GM19351 (cell line): ENCODE results near the gene AGBL4.
"Not testable (repeated sequence)": the region's sequence is repeated elsewhere in the genome, so short reads cannot be mapped to it uniquely, and the experiment has no call there.

Experiments
- ATAC-seq: cut with Tn5 transposase; IDR thresholded peaks from one replicate; pipeline ENCODE4 v1.9.1; 2021; ENCODE audit warnings: mild to moderate bottlenecking, moderate library complexity; ENCODE audit not compliant: unreplicated experiment

AGBL4 gene

DNA sequence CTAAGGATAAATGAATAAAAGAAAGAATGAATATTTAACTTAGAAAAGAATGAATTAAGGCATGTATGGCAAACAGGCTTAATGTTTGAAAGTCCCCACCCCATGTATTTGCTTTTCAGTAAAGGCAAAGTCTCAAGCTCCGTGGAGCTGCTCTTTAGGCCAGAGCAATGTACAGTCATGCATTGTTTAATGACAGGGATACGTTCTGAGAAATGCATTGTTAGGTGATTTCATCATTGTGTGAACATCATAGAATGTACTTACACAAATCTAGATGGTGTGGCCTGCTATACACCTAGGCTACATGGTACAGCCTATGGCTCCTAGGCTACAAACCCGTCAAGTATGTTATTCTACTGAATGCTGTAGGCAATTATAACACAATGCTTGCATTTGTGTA, 1500.2 kb downstream of the AGBL4 start:
- ATAC-seq, result no peak

DNA sequence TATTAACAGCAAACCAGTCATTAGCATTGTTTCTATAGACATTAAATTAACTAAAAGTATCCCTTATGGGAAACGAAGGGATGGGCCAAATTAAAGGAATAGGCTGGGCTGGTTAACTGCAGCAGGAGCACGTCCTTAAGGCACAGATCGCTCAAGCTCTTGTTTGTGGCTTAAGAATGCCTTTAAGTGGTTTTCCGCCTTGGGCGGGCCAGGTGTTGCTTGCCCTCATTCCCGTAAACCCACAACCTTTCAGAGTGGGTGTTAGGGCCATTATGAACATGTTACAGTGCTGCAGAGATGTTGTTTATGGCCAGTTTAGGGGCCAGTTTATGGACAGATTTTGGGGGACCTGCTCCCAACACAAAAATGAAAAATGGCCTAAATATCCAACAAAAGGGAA, 1503.9 kb downstream of the AGBL4 start:
- not testable (repeated sequence) for ATAC-seq

DNA sequence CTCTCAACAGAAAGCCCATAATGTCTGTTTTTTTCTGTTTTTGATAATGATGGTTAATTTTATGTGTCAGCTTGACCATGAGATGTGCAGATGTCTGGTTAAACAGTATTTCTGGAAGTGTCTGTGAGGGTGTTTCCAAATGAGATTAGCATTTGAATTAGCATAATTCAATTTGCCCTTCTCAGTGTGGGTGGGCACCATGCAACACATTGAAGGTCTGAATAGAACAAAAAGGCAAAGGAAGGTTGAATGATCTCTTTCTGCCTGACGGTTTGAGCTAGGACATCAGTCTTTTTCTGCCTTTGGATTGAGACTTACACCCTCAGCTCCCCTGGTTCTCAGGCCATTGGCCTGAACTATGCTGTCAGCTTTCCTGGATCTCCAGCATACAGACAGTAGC, 1516.9 kb downstream of the AGBL4 start:
- ATAC-seq, result no peak

DNA sequence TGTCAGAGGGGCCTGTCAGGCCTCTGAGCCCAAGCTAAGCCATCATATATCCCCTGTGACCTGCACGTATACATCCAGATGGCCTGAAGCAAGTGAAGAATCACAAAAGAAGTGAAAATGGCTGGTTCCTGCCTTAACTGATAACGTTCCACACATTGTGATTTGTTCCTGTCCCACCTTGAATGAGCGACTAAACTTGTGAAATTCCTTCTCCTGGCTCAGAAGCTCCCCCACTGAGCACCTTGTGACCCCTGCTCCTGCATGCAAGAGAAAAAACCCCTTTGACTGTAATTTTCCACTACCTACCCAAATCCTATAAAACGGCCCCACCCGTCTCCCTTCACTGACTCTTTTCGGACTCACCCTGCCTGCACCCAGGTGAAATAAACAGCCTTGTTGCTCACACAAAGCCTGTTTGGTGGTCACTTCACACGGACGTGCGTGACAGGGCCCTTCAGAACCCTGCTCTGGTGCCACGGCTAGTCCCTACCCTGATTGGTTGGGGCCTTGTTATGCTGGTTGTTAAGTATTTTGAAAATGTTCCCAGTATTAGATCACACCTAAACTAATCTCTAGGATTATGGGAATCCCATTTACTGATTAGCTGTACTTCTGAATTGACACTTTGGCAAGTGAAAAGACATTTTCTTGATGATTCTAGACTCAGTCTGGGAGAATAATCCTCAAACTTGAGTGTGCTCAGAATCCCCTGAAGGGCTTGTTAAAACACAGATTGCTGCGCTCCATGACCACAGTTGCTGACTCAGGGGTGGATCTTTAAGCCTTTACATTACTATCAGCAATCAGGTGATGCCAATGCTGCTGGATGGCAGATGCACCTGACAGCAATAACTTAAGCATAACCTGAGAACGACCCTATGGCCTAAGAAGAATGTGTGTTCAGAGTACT, 1523.0 kb downstream of the AGBL4 start:
- no peak for ATAC-seq

DNA sequence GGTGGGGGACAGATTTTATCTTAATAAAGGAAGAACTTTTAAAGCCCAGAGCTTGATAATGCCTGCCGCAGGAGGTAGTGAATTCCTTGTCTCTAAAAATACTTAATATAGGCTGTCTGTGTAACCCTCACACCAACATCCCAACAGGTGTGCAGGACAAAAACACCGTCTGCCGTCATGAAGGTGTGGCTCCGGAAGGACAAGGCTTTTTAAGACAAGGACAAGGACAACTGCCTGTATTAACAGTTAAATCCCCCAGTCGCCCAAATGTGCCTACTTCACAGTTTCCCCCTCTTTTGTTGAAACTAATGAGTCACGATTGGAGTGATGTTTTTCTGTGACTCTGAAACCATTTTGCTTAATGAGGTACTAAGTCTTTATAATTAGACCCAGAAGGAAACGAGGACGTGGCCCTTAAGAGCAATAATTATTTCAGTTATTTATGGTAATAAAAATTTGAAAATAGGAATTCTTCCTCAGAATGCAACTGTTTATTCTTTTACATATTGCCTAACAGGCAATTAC, 1524.5 kb downstream of the AGBL4 start:
- ATAC-seq, result no peak

DNA sequence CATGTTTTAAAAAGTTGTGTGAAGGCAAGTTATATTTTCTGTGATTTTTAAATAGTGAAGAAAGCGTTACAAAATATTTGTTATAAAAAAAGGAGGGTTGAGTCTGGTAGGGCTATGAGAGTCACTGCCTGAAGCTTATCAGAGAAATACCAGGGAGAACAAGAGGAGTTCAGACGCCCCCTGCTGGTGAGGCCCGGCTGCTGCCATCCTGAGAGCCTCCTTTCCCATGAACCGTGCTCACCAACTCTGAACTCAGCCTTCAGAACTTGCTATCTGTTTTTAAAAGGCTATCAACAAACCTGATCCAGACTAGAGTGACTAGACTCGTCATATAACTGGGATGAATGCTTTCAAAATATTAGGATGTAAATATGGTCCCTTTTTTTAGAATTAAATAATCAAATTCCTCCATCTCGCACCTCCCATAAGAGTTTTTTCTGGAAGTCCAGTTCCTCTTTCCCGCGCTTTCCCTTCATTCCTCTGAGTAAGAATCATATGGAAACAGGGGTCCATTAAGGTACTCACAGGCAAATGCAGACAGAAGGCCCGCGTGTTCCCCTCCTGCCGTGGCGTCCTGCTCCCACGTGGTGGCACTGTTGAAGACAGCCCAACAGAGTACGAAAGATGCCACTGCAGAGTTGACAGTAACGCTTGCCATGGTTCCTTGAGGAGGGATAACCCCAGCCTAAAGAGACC, 1525.5 kb downstream of the AGBL4 start:
- ATAC-seq, result peak; percentile 92

DNA sequence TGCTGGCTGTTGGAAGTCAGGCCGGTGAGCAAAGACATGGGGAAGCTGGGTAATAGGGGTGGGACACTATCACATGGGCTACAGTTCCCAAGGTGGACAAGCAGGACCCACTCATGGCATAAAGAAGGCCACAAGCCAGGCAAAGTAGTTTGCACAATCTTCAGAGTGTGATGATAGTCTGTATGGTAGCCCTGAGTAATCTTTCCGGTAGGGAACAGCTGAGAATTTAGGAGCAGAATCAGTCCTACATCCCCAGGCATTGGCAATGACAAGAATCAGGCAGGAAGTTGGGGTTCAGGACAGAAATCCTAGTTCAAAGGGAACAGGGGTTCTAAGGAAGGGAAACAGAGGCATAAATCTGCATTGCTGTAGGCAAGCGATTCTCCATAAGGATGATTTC, 1527.8 kb downstream of the AGBL4 start:
- no peak for ATAC-seq

DNA sequence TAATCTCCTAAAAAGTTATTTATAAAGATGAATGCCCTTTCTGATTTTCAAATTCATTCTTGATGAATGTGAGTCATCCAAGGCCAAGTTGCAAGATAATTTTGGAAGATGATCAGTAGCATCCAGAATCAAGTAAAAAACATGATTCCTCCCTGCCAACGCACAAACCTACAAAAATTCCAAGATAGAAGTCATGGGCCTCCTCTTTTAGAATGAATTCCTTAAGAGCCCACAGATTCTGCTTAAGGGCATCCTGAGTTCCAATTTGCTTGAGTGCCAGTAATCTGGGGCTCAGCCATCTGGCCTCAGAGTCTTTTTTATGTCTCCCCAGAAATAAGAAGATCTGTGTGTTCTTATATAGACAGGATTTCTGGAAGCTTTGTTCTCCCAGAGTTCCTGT, 1528.6 kb downstream of the AGBL4 start:
- no peak for ATAC-seq

DNA sequence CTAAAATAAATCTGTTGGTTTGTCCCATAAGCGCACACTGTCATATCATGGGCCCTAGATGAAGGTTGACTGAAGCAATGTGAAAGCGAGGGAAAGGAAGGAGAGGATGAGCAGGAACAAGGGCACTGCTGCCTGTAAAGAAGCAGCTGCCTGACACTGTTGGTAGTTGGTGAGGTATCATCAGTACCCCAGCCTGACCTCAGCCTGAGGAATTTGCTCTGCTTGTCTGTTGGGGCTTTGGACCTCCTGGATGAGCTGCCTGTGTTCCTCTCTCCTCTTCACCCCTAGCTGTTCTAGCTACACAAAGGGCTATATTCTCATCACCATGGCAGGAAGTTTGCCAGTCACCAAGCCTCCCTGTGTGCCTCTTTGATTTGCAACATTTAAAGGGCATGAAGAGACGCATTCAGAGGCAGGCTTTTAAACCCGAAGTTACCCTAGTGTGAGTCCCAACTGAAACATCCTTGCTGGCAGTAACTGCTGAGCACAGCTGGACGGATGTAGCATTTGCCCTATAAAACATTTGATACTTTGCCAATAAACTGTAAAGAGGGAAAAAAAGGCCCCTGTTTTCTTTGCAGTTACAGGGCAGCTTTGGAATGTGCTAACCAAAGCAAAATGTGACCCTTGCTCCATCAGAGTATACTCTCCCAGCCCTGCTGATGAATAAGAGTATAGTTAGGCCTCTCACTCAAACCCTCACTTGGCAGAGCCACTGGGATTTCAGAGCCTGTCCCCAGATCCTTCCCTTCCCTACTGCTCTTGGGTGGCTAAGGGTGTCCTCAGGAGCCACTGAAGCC, 1529.6 kb downstream of the AGBL4 start:
- ATAC-seq, result no peak

DNA sequence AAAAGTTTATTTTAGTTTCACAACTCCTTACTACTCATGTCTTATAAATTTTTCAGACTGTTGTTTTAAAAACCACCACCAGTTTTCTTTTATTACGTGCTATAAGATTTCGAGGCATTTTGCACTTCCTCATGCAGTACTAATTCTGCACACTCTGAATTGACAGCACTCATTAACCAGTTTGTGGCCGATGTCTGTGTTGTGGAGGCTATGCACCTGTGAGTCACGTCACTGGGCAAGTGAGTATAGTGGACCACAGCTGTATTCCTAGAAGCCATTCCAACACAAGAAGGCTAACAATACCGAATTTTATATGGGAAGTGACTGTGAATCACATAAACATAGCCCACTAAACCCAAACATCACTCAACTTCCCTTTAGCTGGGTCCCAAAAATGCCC, 1530.7 kb downstream of the AGBL4 start:
- ATAC-seq, result no peak

DNA sequence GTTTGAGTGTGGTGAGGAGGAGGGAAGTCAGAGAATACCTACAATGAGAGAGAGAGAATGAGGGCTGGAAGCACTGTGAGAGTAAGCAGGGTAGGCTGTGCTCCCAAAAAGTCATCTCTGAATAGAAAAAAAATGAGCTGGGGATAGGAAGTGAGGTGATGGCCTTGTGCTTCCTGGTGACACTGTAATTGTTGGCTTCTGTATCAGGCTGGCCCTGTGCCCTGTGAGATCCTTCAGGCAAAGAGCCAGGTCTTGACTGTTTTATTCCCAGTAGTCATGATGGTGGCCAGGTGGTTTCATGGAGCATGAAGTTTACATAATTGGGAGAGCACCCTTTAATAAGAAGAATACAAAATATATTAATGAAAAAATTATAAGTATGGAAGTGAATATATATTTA, 1531.4 kb downstream of the AGBL4 start:
- no peak for ATAC-seq

DNA sequence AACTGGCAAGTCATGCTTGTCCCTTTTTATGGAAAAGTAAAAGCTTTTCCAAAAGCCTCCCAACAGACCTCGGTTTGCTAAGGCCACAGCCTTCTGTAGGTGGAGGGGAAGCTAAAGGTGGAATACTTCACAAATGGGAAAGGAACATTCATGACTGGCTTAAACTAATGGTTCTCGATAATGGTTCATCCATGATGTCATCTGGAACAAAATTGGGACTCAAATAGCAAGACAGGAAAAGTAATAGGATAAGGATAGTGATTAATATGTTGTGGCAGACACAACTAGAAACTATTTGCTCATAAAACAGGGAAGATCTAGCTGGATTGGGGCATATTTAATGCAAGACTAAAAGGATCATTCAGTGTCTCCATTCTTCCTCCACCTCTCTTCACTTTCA, 1535.0 kb downstream of the AGBL4 start:
- no peak for ATAC-seq
